K562 (cell line): ENCODE measurements around the gene ERH.

ENCODE experiments used
- FOXA1 ChIP-seq: fragments of 450-650 bp; IDR thresholded peaks from 2 replicates; pipeline ENCODE4 v1.6.1; 2016; ENCODE audit warnings: mild to moderate bottlenecking, borderline replicate concordance
- KLF1 ChIP-seq: fragments of 450-650 bp; IDR thresholded peaks from 2 replicates; pipeline ENCODE4 v1.6.1; 2016; ENCODE audit warnings: missing genetic modification characterization, missing compliant biosample characterization
- MAFF ChIP-seq: IDR thresholded peaks from 2 replicates; pipeline ENCODE4 v1.6.1; 2012; ENCODE audit warnings: low read length, improper control_type of control experiment
- NBN ChIP-seq: fragments of 450-650 bp; IDR thresholded peaks from 2 replicates; pipeline ENCODE4 v1.6.1; 2016; ENCODE audit warnings: low read depth, mild to moderate bottlenecking
- SIN3A ChIP-seq, 2 experiments: fragments of 150-350 bp in 1 of 2; IDR thresholded peaks; 2 replicates each; pipeline ENCODE4 v1.6.1; 2011 to 2016; ENCODE audit warnings: borderline replicate concordance in 2 of 2, low read depth in 2 of 2, low read length in 2 of 2, mild to moderate bottlenecking in 2 of 2, moderate library complexity in 2 of 2; ENCODE audit not compliant: control insufficient read depth in 1 of 2
- SP1 ChIP-seq: sonication (generic); formaldehyde crosslinking; IDR thresholded peaks from 2 replicates; pipeline ENCODE4 v1.8.1; 2022; ENCODE audit warnings: mild to moderate bottlenecking, missing genetic modification reagents
- SRF ChIP-seq, 2 experiments: fragments of 250-450, 450-650 bp in 1 of 2; sonication (Bioruptor Pico) in 1 of 2; sonication (generic) in 1 of 2; formaldehyde crosslinking; IDR thresholded peaks; 2 replicates each; pipeline versions ENCODE4 v1.5.0 to v1.5.1; 2020 to 2022; ENCODE audit warnings: mild to moderate bottlenecking in 1 of 2, missing genetic modification reagents in 1 of 2
- ZNF23 ChIP-seq: fragments of 250-450 bp; sonication (Bioruptor Pico); IDR thresholded peaks from 2 replicates; pipeline ENCODE4 v1.4.0; 2020; ENCODE audit warnings: mild to moderate bottlenecking
- ZSCAN32 ChIP-seq: fragments of 450-650 bp; formaldehyde crosslinking; IDR thresholded peaks from 2 replicates; pipeline ENCODE4 v1.4.0; 2020; ENCODE audit warnings: mild to moderate bottlenecking, moderate library complexity
- TF ChIP-seq, protein P1 (sequence below): fragments of 450-650 bp; IDR thresholded peaks from 2 replicates; pipeline ENCODE4 v1.6.1; 2017; ENCODE audit warnings: mild to moderate bottlenecking, moderate library complexity
- TF ChIP-seq, protein P2 (sequence below), 3 experiments: IDR thresholded peaks in 2 of 3; conservative IDR thresholded peaks in 1 of 3; 2 replicates each; pipeline ENCODE4 v1.5.1; 2011 to 2012; ENCODE audit warnings: low read length in 3 of 3, mild to moderate bottlenecking in 3 of 3, control low read depth in 2 of 3, improper control_type of control experiment in 1 of 3, inconsistent platforms in 1 of 3, low read depth in 1 of 3, mixed read lengths in 1 of 3, moderate library complexity in 1 of 3; ENCODE audit not compliant: insufficient read depth in 2 of 3
- TF ChIP-seq, protein P3 (sequence below): sonication (generic); formaldehyde crosslinking; IDR thresholded peaks from 2 replicates; pipeline ENCODE4 v1.9.0; 2022; ENCODE audit warnings: mild to moderate bottlenecking, missing genetic modification reagents
- TF ChIP-seq, protein P4 (sequence below), 2 experiments: fragments of 450-650 bp; IDR thresholded peaks; 2 replicates each; pipeline ENCODE4 v1.6.1; 2016; ENCODE audit warnings: mild to moderate bottlenecking in 2 of 2, borderline replicate concordance in 1 of 2, low read depth in 1 of 2, moderate library complexity in 1 of 2
- TF ChIP-seq, protein P5 (sequence below): sonication (generic); formaldehyde crosslinking; IDR thresholded peaks from 2 replicates; pipeline ENCODE4 v1.8.1; 2023; ENCODE audit warnings: mild to moderate bottlenecking, missing genetic modification reagents

DNA sequence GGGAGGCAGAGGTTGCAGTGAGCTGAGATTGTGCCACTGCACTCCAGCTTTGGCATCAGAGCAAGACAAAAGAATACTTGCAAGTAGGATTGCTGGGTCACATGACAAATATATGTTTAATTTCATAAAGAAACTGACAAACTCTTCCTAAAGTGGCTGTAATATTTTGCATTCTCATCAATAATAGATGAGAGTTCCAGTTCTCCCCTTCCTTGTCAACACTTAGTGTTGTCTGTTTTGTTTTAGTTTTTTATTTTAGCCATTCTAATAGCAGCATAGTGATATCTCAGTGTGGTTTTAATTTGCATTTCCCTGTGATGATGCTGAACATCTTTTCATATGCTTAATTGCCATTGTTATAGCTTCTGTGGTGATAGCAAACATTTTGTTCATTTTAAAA, 31.5 kb upstream of the ERH start:
- TF ChIP-seq SRF (CRISPR knock-in tag; IDR thresholded peaks at IDR 0.05) = no peak
- TF ChIP-seq, protein P1, sequence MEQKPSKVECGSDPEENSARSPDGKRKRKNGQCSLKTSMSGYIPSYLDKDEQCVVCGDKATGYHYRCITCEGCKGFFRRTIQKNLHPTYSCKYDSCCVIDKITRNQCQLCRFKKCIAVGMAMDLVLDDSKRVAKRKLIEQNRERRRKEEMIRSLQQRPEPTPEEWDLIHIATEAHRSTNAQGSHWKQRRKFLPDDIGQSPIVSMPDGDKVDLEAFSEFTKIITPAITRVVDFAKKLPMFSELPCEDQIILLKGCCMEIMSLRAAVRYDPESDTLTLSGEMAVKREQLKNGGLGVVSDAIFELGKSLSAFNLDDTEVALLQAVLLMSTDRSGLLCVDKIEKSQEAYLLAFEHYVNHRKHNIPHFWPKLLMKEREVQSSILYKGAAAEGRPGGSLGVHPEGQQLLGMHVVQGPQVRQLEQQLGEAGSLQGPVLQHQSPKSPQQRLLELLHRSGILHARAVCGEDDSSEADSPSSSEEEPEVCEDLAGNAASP = no peak
- TF ChIP-seq, protein P2, sequence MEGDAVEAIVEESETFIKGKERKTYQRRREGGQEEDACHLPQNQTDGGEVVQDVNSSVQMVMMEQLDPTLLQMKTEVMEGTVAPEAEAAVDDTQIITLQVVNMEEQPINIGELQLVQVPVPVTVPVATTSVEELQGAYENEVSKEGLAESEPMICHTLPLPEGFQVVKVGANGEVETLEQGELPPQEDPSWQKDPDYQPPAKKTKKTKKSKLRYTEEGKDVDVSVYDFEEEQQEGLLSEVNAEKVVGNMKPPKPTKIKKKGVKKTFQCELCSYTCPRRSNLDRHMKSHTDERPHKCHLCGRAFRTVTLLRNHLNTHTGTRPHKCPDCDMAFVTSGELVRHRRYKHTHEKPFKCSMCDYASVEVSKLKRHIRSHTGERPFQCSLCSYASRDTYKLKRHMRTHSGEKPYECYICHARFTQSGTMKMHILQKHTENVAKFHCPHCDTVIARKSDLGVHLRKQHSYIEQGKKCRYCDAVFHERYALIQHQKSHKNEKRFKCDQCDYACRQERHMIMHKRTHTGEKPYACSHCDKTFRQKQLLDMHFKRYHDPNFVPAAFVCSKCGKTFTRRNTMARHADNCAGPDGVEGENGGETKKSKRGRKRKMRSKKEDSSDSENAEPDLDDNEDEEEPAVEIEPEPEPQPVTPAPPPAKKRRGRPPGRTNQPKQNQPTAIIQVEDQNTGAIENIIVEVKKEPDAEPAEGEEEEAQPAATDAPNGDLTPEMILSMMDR (IDR thresholded peaks at IDR 0.05 in 2 of 3, conservative IDR thresholded peaks at IDR 0.05 in 1 of 3; ENCODE audit: insufficient read depth in 2 of 3, low read depth in 1 of 3, low read length in 3 of 3) = no peak
- no peak for TF ChIP-seq SIN3A (IDR thresholded peaks at IDR 0.05; ENCODE audit: borderline replicate concordance in 2 of 2, control insufficient read depth in 1 of 2, low read depth in 2 of 2, low read length in 2 of 2)
- TF ChIP-seq SP1 = no peak
- TF ChIP-seq ZNF23 (CRISPR knock-in tag) = no peak
- TF ChIP-seq NBN = no peak
- no peak for TF ChIP-seq ZSCAN32 (CRISPR knock-in tag)
- no peak for TF ChIP-seq FOXA1
- TF ChIP-seq, protein P3, sequence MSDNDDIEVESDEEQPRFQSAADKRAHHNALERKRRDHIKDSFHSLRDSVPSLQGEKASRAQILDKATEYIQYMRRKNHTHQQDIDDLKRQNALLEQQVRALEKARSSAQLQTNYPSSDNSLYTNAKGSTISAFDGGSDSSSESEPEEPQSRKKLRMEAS = no peak
- TF ChIP-seq MAFF = no peak
- TF ChIP-seq, protein P4, sequence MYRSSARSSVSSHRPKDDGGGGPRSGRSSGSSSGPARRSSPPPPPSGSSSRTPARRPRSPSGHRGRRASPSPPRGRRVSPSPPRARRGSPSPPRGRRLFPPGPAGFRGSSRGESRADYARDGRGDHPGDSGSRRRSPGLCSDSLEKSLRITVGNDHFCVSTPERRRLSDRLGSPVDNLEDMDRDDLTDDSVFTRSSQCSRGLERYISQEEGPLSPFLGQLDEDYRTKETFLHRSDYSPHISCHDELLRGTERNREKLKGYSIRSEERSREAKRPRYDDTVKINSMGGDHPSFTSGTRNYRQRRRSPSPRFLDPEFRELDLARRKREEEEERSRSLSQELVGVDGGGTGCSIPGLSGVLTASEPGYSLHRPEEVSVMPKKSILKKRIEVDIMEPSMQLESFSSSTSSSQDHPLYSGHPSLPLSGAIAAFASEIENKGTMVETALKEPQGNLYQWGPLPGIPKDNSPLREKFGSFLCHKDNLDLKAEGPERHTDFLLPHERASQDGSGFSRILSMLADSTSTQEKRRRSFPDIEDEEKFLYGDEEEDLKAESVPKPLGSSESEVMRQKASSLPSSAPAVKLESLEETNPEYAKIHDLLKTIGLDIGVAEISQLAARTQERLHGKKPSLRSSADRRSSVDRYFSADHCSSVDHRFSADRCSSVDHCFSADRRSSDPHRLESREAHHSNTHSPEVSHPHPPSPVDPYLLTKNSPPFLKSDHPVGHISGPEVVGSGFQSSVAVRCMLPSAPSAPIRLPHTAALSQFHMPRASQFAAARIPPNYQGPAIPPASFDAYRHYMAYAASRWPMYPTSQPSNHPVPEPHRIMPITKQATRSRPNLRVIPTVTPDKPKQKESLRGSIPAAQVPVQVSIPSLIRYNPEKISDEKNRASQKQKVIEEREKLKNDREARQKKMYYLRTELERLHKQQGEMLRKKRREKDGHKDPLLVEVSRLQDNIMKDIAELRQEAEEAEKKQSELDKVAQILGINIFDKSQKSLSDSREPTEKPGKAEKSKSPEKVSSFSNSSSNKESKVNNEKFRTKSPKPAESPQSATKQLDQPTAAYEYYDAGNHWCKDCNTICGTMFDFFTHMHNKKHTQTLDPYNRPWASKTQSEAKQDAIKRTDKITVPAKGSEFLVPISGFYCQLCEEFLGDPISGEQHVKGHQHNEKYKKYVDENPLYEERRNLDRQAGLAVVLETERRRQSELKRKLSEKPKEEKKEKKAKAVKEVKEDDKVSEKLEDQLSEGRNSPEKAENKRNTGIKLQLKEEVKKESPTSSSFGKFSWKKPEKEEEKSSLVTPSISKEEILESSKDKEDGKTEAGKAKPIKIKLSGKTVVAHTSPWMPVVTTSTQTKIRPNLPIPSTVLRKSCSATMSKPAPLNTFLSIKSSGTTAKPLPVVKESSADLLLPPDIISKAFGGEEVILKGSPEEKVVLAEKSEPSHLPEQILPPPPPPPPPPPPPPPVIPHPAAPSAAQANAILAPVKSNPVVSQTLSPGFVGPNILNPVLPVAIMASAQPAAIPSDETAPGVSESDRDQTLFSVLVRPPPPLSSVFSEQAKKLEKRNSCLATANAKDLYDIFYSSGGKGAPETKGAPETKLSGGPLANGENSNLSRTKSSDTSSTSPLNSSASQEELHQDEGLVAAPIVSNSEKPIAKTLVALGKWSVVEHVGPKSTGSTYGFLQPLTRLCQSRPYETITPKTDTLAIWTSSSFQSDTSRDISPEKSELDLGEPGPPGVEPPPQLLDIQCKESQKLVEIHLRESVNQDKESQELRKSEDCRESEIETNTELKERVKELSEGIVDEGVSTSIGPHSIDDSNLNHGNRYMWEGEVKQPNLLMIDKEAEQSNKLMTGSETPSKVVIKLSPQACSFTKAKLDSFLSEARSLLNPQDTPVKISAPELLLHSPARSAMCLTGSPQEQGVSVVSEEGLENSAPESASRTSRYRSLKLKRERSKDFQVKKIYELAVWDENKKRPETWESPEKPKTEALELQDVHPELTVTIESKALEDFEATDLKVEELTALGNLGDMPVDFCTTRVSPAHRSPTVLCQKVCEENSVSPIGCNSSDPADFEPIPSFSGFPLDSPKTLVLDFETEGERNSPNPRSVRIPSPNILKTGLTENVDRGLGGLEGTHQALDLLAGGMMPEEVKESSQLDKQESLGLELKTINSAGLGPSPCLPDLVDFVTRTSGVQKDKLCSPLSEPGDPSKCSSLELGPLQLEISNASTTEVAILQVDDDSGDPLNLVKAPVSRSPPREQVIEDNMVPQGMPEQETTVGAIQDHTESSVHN (IDR thresholded peaks at IDR 0.05; ENCODE audit: borderline replicate concordance in 1 of 2, low read depth in 1 of 2) = no peak
- TF ChIP-seq KLF1 (tag) = no peak
- TF ChIP-seq, protein P5, sequence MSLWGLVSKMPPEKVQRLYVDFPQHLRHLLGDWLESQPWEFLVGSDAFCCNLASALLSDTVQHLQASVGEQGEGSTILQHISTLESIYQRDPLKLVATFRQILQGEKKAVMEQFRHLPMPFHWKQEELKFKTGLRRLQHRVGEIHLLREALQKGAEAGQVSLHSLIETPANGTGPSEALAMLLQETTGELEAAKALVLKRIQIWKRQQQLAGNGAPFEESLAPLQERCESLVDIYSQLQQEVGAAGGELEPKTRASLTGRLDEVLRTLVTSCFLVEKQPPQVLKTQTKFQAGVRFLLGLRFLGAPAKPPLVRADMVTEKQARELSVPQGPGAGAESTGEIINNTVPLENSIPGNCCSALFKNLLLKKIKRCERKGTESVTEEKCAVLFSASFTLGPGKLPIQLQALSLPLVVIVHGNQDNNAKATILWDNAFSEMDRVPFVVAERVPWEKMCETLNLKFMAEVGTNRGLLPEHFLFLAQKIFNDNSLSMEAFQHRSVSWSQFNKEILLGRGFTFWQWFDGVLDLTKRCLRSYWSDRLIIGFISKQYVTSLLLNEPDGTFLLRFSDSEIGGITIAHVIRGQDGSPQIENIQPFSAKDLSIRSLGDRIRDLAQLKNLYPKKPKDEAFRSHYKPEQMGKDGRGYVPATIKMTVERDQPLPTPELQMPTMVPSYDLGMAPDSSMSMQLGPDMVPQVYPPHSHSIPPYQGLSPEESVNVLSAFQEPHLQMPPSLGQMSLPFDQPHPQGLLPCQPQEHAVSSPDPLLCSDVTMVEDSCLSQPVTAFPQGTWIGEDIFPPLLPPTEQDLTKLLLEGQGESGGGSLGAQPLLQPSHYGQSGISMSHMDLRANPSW (CRISPR knock-in tag) = no peak
